ENCODE data around the gene RTBDN.

GRCh38 chr19:12821761-12822160, 12.6 kb downstream of the RTBDN start:
- TF ChIP-seq CTCF (IDR thresholded peaks at IDR 0.05): no peak
- TF ChIP-seq ZFX (IDR thresholded peaks at IDR 0.05; ENCODE audit: borderline replicate concordance): no peak
